Activated naive CD4-positive, alpha-beta T cell treated with anti-CD3 and anti-CD28 coated beads, Interleukin-2, amount 50 U/mL, for 72 hours (primary cell): ENCODE results near the gene ECI2. TPM values are rescaled to one million over a fixed set of nuclear protein-coding genes. Genes with fewer than 3 reads are reported as not detected.

ENCODE experiments used
- ATAC-seq, 2 donors: fragments of 150-1000 bp; cut with Tn5 transposase; 2 replicates each; pipeline ENCODE4 v1.10.0; 2021; ENCODE audit warnings: mild to moderate bottlenecking in 2 of 2, moderate library complexity in 2 of 2
- DNase-seq, 2 donors: peaks; one replicate each; pipeline ENCODE4 v3.0.0; 2021 to 2022; ENCODE audit warnings: low spot score in 2 of 2
- H3K27ac Mint-ChIP-seq, 2 donors: one replicate each; pipeline ENCODE4 v1.8.0; 2022; ENCODE audit warnings: mild to moderate bottlenecking in 2 of 2, mixed read lengths in 2 of 2
- H3K36me3 Mint-ChIP-seq, 2 donors: one replicate each; pipeline ENCODE4 v1.8.0; 2022; ENCODE audit warnings: mixed read lengths in 2 of 2
- H3K9me3 Mint-ChIP-seq, 2 donors: one replicate each; pipeline ENCODE4 v1.8.0; 2022; ENCODE audit warnings: mixed read lengths in 2 of 2
- total RNA-seq, 2 donors: library from RNA; stranded (reverse); gene quantifications; one replicate each; pipeline ENCODE4 v1.2.3, GENCODE V29; 2022

ECI2 gene
- total RNA-seq = 10 to 100 TPM; 44.7 to 50.0 TPM

GRCh38 chr6:4134841-4135664 lies at the start of gene ECI2:
Gene ECI2, minus strand, starts transcription at chr6:4135575. Its CDS starts 15 bp downstream, at chr6:4135560.
- Mint-ChIP-seq H3K36me3 (peaks cover 23 to 26% of the 10 kb centered on the region in 2 donors), H3K27ac (peak within 1 kb of the TSS; percentile 79 to 88), H3K9me3 (no peaks in the 10 kb centered on the region)
- DNase-seq = peak; percentile 51 to 75
- ATAC-seq = peak; percentile 67 to 75

- Mint-ChIP-seq H3K36me3 (peaks cover 5 to 8% of the 10 kb centered on the region in 2 donors), H3K27ac (no peak overlapping the region), H3K9me3 (peaks cover 0 to 10% of the 10 kb centered on the region in 2 donors)
- ATAC-seq (no peak), DNase-seq (no peak)
Observed at GRCh38 chr6:4180652-4181255, 45.4 kb upstream of the ECI2 start.

- peaks cover 5 to 6% of the 10 kb centered on the region in 2 donors for H3K36me3 Mint-ChIP-seq
- no peak overlapping the region for H3K27ac Mint-ChIP-seq
- ATAC-seq (no peak), DNase-seq (no peak)
- H3K9me3 Mint-ChIP-seq = peaks cover 0 to 6% of the 10 kb centered on the region in 2 donors
Observed at GRCh38 chr6:4179960-4180651, 44.7 kb upstream of the ECI2 start.

GRCh38 chr6:4178737-4179333 lies 43.5 kb upstream of the ECI2 start:
- ATAC-seq (no peak), DNase-seq (no peak)
- Mint-ChIP-seq H3K9me3 (no peaks in the 10 kb centered on the region), H3K27ac (no peak overlapping the region), H3K36me3 (no peaks in the 10 kb centered on the region)

GRCh38 chr6:4176907-4177306 lies 41.5 kb upstream of the ECI2 start:
- Mint-ChIP-seq H3K27ac (no peak overlapping the region), H3K9me3 (no peaks in the 10 kb centered on the region), H3K36me3 (no peaks in the 10 kb centered on the region)
- DNase-seq (no peak), ATAC-seq (no peak)

- Mint-ChIP-seq H3K9me3 (no peaks in the 10 kb centered on the region), H3K36me3 (no peaks in the 10 kb centered on the region), H3K27ac (no peak overlapping the region)
- ATAC-seq (no peak), DNase-seq (no peak)
Observed at GRCh38 chr6:4174042-4174441, 38.7 kb upstream of the ECI2 start.

- Mint-ChIP-seq H3K9me3 (no peaks in the 10 kb centered on the region), H3K36me3 (no peaks in the 10 kb centered on the region), H3K27ac (peak overlapping the region in 1 of 2 donors; percentile 37)
- no peak for DNase-seq
- no peak for ATAC-seq
Observed at GRCh38 chr6:4172368-4172767, 37.0 kb upstream of the ECI2 start.

GRCh38 chr6:4170297-4170696 lies 34.9 kb upstream of the ECI2 start:
- no peak overlapping the region for H3K27ac Mint-ChIP-seq
- no peaks in the 10 kb centered on the region for H3K36me3 Mint-ChIP-seq
- DNase-seq = no peak
- ATAC-seq = no peak
- H3K9me3 Mint-ChIP-seq = no peaks in the 10 kb centered on the region

GRCh38 chr6:4169028-4169789 lies 33.8 kb upstream of the ECI2 start:
- no peak overlapping the region for H3K27ac Mint-ChIP-seq
- DNase-seq (no peak), ATAC-seq (no peak)
- H3K9me3 Mint-ChIP-seq = no peaks in the 10 kb centered on the region
- H3K36me3 Mint-ChIP-seq = no peaks in the 10 kb centered on the region

- no peaks in the 10 kb centered on the region for H3K9me3 Mint-ChIP-seq
- ATAC-seq = no peak
- H3K27ac Mint-ChIP-seq = no peak overlapping the region
- DNase-seq = no peak
- H3K36me3 Mint-ChIP-seq = no peaks in the 10 kb centered on the region
Observed at GRCh38 chr6:4167833-4168232, 32.5 kb upstream of the ECI2 start.

- Mint-ChIP-seq H3K27ac (no peak overlapping the region), H3K9me3 (no peaks in the 10 kb centered on the region), H3K36me3 (no peaks in the 10 kb centered on the region)
- ATAC-seq (no peak), DNase-seq (no peak)
Observed at GRCh38 chr6:4167123-4167522, 31.7 kb upstream of the ECI2 start.

GRCh38 chr6:4164456-4164855 lies 29.1 kb upstream of the ECI2 start:
- Mint-ChIP-seq H3K36me3 (no peaks in the 10 kb centered on the region), H3K9me3 (no peaks in the 10 kb centered on the region), H3K27ac (no peak overlapping the region)
- no peak for ATAC-seq
- no peak for DNase-seq

- H3K27ac Mint-ChIP-seq = no peak overlapping the region
- DNase-seq (no peak), ATAC-seq (no peak)
- no peaks in the 10 kb centered on the region for H3K36me3 Mint-ChIP-seq
- H3K9me3 Mint-ChIP-seq = no peaks in the 10 kb centered on the region
Observed at GRCh38 chr6:4164117-4164442, 28.7 kb upstream of the ECI2 start.

- DNase-seq (no peak), ATAC-seq (no peak)
- Mint-ChIP-seq H3K36me3 (no peaks in the 10 kb centered on the region), H3K9me3 (no peaks in the 10 kb centered on the region), H3K27ac (no peak overlapping the region)
Observed at GRCh38 chr6:4163408-4164116, 28.2 kb upstream of the ECI2 start.

- no peak for DNase-seq
- Mint-ChIP-seq H3K36me3 (no peaks in the 10 kb centered on the region), H3K27ac (no peak overlapping the region), H3K9me3 (no peaks in the 10 kb centered on the region)
- ATAC-seq = no peak
Observed at GRCh38 chr6:4162370-4162769, 27.0 kb upstream of the ECI2 start.

GRCh38 chr6:4159491-4159890 lies 24.1 kb upstream of the ECI2 start:
- DNase-seq = no peak
- H3K36me3 Mint-ChIP-seq = no peaks in the 10 kb centered on the region
- no peak overlapping the region for H3K27ac Mint-ChIP-seq
- ATAC-seq = no peak
- H3K9me3 Mint-ChIP-seq = no peaks in the 10 kb centered on the region
